Mammary epithelial cell (primary cell): Measurements from ENCODE around the gene RPL5.

Source experiments
- EZH2 ChIP-seq: IDR thresholded peaks from 2 replicates; pipeline ENCODE4 v1.6.1; 2012; ENCODE audit warnings: low read length, inconsistent platforms, borderline replicate concordance
- TF ChIP-seq, protein P1 (sequence below), 2 donors: IDR thresholded peaks in 1 of 2; conservative IDR thresholded peaks in 1 of 2; 2 replicates each; pipeline ENCODE4 v1.5.1; 2011 to 2012; ENCODE audit warnings: inconsistent platforms in 2 of 2, low read length in 2 of 2, mild to moderate bottlenecking in 2 of 2, control low read depth in 1 of 2, low read depth in 1 of 2; ENCODE audit not compliant: insufficient read depth in 1 of 2; ENCODE audit errors: extremely low read depth in 1 of 2

- TF ChIP-seq, protein P1, sequence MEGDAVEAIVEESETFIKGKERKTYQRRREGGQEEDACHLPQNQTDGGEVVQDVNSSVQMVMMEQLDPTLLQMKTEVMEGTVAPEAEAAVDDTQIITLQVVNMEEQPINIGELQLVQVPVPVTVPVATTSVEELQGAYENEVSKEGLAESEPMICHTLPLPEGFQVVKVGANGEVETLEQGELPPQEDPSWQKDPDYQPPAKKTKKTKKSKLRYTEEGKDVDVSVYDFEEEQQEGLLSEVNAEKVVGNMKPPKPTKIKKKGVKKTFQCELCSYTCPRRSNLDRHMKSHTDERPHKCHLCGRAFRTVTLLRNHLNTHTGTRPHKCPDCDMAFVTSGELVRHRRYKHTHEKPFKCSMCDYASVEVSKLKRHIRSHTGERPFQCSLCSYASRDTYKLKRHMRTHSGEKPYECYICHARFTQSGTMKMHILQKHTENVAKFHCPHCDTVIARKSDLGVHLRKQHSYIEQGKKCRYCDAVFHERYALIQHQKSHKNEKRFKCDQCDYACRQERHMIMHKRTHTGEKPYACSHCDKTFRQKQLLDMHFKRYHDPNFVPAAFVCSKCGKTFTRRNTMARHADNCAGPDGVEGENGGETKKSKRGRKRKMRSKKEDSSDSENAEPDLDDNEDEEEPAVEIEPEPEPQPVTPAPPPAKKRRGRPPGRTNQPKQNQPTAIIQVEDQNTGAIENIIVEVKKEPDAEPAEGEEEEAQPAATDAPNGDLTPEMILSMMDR (conservative IDR thresholded peaks at IDR 0.05 in 1 of 2, IDR thresholded peaks at IDR 0.05 in 1 of 2; ENCODE audit: extremely low read depth in 1 of 2, insufficient read depth in 1 of 2, low read depth in 1 of 2, low read length in 2 of 2), result no peak
- no peak for TF ChIP-seq EZH2
Observed at GRCh38 chr1:92797297-92797696, 34.5 kb upstream of the RPL5 start.
